ENCODE measurements around the gene BAK1. TPM values are rescaled to one million over a fixed set of nuclear protein-coding genes. Genes with fewer than 3 reads are reported as not detected.

BAK1 gene
- total RNA-seq, 4 donors from 2014 or later: 14.3 to 26.2 (median 20.0) TPM

DNA sequence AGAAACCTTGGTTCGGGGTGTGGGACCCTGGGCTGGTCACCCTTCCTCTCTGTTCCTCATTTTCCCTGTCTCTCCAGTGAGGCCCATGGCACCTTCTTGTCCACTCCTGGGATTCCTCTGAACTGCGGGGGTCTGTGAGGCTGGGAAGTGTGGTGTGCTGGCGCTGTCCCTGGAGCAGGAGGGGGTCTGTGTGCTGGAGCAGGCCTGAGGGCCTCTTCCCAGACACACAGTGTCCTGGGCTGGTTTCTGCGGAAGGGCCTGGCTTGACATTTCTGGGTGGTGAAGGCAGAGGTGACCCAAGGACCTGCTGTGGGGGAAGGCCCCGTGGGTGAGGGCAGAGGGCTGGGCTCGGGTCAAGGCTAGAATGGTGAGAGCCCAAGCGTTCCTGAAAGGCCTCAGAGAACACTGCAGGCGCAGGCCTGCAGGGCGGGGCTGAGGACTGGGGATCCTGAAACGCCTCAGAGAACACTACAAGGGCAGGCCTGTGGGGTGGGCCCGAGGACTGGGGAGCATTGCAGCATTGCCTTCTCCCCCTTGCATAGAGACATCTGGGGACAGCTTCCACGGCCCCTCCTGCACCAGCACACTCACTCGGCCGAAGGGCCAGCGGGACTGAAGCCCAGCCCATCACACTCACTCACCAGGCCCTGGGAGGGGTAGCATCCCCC lies 10.6 kb upstream of the BAK1 start:
- no peaks in the 10 kb centered on the region for H3K9me3 ChIP-seq
- intact Hi-C loops (cut with DNase I): no loop called here
- TF ChIP-seq POLR2A (IDR thresholded peaks at IDR 0.05) (no peak), CTCF (IDR thresholded peaks at IDR 0.05) (peak in 3 of 6 experiments; percentile 9 to 32 (median 18))
- 53 to 58% methylated on average over 7 of the region's 15 CpGs for WGBS, 2 donors
- H3K27me3 ChIP-seq: peaks cover 0 to 13% (median 0%) of the 10 kb centered on the region in 4 donors
- no peak for DNase-seq
- peak overlapping the region; percentile 73 to 88 (median 78) for H3K27ac ChIP-seq
- H3K36me3 ChIP-seq: no peaks in the 10 kb centered on the region
- H3K4me3 ChIP-seq: no peak overlapping the region
- H3K4me1 ChIP-seq: peaks cover 22 to 42% (median 26%) of the 10 kb centered on the region in 3 donors

DNA sequence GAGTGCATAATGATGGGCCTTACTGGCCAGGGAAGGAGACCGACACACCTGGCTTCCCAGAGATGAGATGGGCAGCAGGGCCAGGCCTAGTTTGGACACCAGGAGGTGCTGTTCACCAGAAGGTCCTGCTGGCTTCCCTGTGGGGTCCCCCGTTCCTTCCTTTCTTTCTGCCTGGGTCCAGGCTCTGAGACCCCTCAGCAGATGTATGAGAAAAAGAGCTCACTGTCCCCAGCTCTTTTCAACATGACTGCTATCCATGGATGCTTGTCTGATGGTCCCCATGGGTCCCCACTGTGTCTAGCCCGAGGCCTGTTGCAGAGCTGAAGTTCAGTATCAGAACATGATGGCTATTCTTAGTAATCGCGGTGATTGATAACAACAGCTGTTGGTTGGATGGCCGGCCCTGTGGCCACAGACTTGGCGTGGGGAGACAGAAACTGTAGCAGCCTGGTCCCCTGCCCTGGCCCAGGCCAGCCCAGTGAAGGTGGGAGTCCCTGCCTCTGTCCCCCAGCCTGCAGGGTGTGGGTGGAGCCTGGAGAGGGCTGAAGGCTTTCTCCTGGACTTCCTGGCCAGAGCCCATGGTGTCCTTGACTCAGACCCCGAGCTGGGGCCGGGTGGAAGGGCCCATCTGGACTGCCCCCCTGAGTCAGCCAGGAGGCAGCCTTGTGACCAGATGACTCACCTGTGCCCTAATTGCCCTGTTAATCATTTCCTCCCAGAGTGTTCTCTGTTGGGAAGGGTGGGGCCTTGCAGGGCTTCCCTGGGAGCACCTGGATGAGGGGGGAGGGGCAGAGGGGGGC lies 9.9 kb upstream of the BAK1 start:
- peak overlapping the region in 1 of 4 donors; percentile 18 for H3K4me3 ChIP-seq
- H3K36me3 ChIP-seq: no peaks in the 10 kb centered on the region
- DNase-seq: no peak
- intact Hi-C loops (cut with DNase I): loop anchor here (5.0 to 10.0 kb wide), 2 partner anchors 45 to 112 kb away; no protein-coding TSS in a partner anchor
- no peaks in the 10 kb centered on the region for H3K9me3 ChIP-seq
- peak overlapping the region; percentile 73 to 88 (median 78) for H3K27ac ChIP-seq
- H3K4me1 ChIP-seq: peaks cover 29 to 50% (median 31%) of the 10 kb centered on the region in 3 donors
- TF ChIP-seq CTCF (IDR thresholded peaks at IDR 0.05) (peak; percentile 42 to 92 (median 86)), POLR2A (IDR thresholded peaks at IDR 0.05) (no peak)
- WGBS, 2 donors: 9 to 21% methylated on average over 5 to 7 of the region's 9 CpGs
- peaks cover 0 to 13% (median 0%) of the 10 kb centered on the region in 4 donors for H3K27me3 ChIP-seq

- 70% methylated on average over 2 of the region's 4 CpGs; no CpG with 5 or more reads in 1 of the 2 donors for WGBS, 2 donors
- Histone ChIP-seq H3K27me3 (peaks cover 0 to 13% (median 0%) of the 10 kb centered on the region in 4 donors), H3K36me3 (no peaks in the 10 kb centered on the region), H3K27ac (peak overlapping the region in 3 of 4 donors; percentile 75 to 88 (median 80)), H3K4me1 (peaks cover 29 to 51% (median 31%) of the 10 kb centered on the region in 3 donors), H3K9me3 (no peaks in the 10 kb centered on the region), H3K4me3 (no peak overlapping the region)
- TF ChIP-seq POLR2A (IDR thresholded peaks at IDR 0.05) (no peak), CTCF (IDR thresholded peaks at IDR 0.05) (no peak)
- no peak for DNase-seq
- intact Hi-C loops (cut with DNase I): loop anchor here (5.0 to 10.0 kb wide), 2 partner anchors 45 to 113 kb away; no protein-coding TSS in a partner anchor
These were observed 9.3 kb upstream of the BAK1 start for GRCh38 chr6:33589392-33589730.

- Histone ChIP-seq H3K36me3 (no peaks in the 10 kb centered on the region), H3K4me1 (peaks cover 29 to 51% (median 31%) of the 10 kb centered on the region in 3 donors), H3K9me3 (no peaks in the 10 kb centered on the region), H3K4me3 (no peak overlapping the region), H3K27ac (peak overlapping the region in 2 of 4 donors; percentile 80 to 88), H3K27me3 (peaks cover 0 to 13% (median 0%) of the 10 kb centered on the region in 4 donors)
- intact Hi-C loops (cut with DNase I): loop anchor here (5.0 to 10.0 kb wide), 2 partner anchors 46 to 113 kb away; no protein-coding TSS in a partner anchor
- no peak for TF ChIP-seq CTCF (IDR thresholded peaks at IDR 0.05)
- no peak for TF ChIP-seq POLR2A (IDR thresholded peaks at IDR 0.05)
- 87 to 100% methylated on average over 2 of the region's 4 CpGs for WGBS, 2 donors
- DNase-seq: no peak
These were observed 8.8 kb upstream of the BAK1 start for GRCh38 chr6:33588894-33589293.

All from esophagus squamous epithelium (tissue), 5 donors.